ENCODE data around the gene WAS. TPM values are rescaled to one million over a fixed set of nuclear protein-coding genes. Genes with fewer than 3 reads are reported as not detected.

The WAS gene
- total and polyA plus RNA-seq, 2 experiments from 2014 or later: 0.32 to 0.56 TPM

DNA sequence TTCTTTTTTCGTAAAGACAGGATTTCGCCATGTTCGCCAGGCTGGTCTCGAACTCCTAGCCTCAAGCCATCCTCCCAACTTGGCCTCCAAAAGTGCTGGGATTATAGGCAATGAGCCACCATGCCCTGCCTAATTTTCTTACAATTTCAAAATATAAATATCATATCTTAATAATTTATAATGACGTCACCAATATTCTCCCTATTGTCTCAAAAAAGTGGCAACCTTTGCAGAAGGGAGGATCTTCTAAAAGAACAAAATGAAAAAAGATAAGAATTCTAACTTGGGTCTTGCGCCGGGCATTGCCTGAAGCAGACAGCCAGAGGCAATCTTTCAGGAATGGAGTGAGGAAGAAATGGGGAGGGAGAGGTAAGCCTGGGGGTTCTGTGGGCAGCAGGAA is 37.9 kb upstream of the WAS start:
- Histone ChIP-seq H3F3A (replicated peaks; ENCODE audit: low read depth) (no peaks in the 10 kb centered on the region), H3K79me2 (replicated peaks; ENCODE audit: insufficient read depth) (no peaks in the 10 kb centered on the region), H3K9me2 (ENCODE audit: insufficient read depth) (no peaks in the 10 kb centered on the region), H3K4me3 (no peak overlapping the region), H3K27me3 (ENCODE audit: insufficient read depth) (no peaks in the 10 kb centered on the region), H3K36me3 (ENCODE audit: insufficient read depth) (no peaks in the 10 kb centered on the region), H2AFZ (no peak overlapping the region), H4K20me1 (replicated peaks; ENCODE audit: insufficient read depth) (no peaks in the 10 kb centered on the region), H3K27ac (ENCODE audit: low read depth) (no peak overlapping the region), H3K4me2 (no peak overlapping the region), H3K4me1 (ENCODE audit: insufficient read depth) (peaks cover 5% of the 10 kb centered on the region; the same call in 1 of the 2 replicates)
- Mint-ChIP-seq H3K27me3 (ENCODE audit: insufficient read depth, low read depth, poor library complexity) (no peaks in the 10 kb centered on the region), H3K9me3 (no peaks in the 10 kb centered on the region; the same call in 2 of the 3 replicates), H3K4me3 (no peak overlapping the region), H3K4me1 (peaks cover 9% of the 10 kb centered on the region), H3K36me3 (ENCODE audit: low read depth) (no peaks in the 10 kb centered on the region), H3K27ac (no peak overlapping the region)
- TF ChIP-seq ZNF331 (CRISPR knock-in tag; IDR thresholded peaks at IDR 0.05; ENCODE audit: low read depth): no peak
- TF ChIP-seq, protein P1, sequence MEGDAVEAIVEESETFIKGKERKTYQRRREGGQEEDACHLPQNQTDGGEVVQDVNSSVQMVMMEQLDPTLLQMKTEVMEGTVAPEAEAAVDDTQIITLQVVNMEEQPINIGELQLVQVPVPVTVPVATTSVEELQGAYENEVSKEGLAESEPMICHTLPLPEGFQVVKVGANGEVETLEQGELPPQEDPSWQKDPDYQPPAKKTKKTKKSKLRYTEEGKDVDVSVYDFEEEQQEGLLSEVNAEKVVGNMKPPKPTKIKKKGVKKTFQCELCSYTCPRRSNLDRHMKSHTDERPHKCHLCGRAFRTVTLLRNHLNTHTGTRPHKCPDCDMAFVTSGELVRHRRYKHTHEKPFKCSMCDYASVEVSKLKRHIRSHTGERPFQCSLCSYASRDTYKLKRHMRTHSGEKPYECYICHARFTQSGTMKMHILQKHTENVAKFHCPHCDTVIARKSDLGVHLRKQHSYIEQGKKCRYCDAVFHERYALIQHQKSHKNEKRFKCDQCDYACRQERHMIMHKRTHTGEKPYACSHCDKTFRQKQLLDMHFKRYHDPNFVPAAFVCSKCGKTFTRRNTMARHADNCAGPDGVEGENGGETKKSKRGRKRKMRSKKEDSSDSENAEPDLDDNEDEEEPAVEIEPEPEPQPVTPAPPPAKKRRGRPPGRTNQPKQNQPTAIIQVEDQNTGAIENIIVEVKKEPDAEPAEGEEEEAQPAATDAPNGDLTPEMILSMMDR (conservative IDR thresholded peaks at IDR 0.05; ENCODE audit: low read depth in 2 of 2): no peak
- TF ChIP-seq, protein P2, sequence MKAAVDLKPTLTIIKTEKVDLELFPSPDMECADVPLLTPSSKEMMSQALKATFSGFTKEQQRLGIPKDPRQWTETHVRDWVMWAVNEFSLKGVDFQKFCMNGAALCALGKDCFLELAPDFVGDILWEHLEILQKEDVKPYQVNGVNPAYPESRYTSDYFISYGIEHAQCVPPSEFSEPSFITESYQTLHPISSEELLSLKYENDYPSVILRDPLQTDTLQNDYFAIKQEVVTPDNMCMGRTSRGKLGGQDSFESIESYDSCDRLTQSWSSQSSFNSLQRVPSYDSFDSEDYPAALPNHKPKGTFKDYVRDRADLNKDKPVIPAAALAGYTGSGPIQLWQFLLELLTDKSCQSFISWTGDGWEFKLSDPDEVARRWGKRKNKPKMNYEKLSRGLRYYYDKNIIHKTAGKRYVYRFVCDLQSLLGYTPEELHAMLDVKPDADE (IDR thresholded peaks at IDR 0.05): no peak
- no peak for TF ChIP-seq JUNB (IDR thresholded peaks at IDR 0.05; ENCODE audit: unreplicated experiment)
- no peak for TF ChIP-seq CREB1 (CRISPR knock-in tag; IDR thresholded peaks at IDR 0.05; ENCODE audit: low read depth)
- no peak for TF ChIP-seq STAT1 (IDR thresholded peaks at IDR 0.05; ENCODE audit: unreplicated experiment)
- TF ChIP-seq ZNF462 (CRISPR knock-in tag; IDR thresholded peaks at IDR 0.05): no peak
- TF ChIP-seq EZH2 (IDR thresholded peaks at IDR 0.05; ENCODE audit: low read depth, unreplicated experiment): no peak
- TF ChIP-seq POLR2AphosphoS5 (IDR thresholded peaks at IDR 0.05; ENCODE audit: low read depth): no peak
- no peak for TF ChIP-seq ZNF114 (CRISPR knock-in tag; IDR thresholded peaks at IDR 0.05)
- TF ChIP-seq NANOG (IDR thresholded peaks at IDR 0.05; ENCODE audit: borderline replicate concordance): no peak
- TF ChIP-seq EZH2phosphoT487 (IDR thresholded peaks at IDR 0.05; ENCODE audit: unreplicated experiment): no peak
- no peak for TF ChIP-seq REST (IDR thresholded peaks at IDR 0.05; ENCODE audit: unreplicated experiment)
- no peak for DNase-seq (ENCODE audit: low spot score)
- ATAC-seq: no peak
